Right renal pelvis (tissue), 4 donors: ENCODE data around the gene ZBTB40. TPM values are rescaled to one million over a fixed set of nuclear protein-coding genes. Genes with fewer than 3 reads are reported as not detected.

Experiments used
- DNase-seq, 4 donors: peaks; one replicate each; pipeline ENCODE4 v3.0.0-alpha.2; 2013; ENCODE audit warnings: low read depth in 4 of 4, low spot score in 3 of 4, missing footprints in 1 of 4
- polyA plus RNA-seq, 4 donors: library from polyadenylated mRNA; unstranded; fragments of 120-200 nt; gene quantifications; one replicate each; pipeline ENCODE4 v1.2.1, GENCODE V29; 2013; ENCODE audit not compliant: insufficient read length in 4 of 4

ZBTB40 gene
- polyA plus RNA-seq, 4 donors = 17.2 to 21.5 (median 20.4) TPM

GRCh38 chr1:22502202-22502601 is 50.6 kb downstream of the ZBTB40 start:
- no peak for DNase-seq

- DNase-seq = no peak
Observed at GRCh38 chr1:22503721-22504410, 52.2 kb downstream of the ZBTB40 start.

GRCh38 chr1:22506130-22506692 is 54.6 kb downstream of the ZBTB40 start:
- DNase-seq = no peak

- no peak for DNase-seq
Observed at GRCh38 chr1:22507587-22507986, 55.9 kb downstream of the ZBTB40 start.

GRCh38 chr1:22508329-22508728 is 56.7 kb downstream of the ZBTB40 start:
- no peak for DNase-seq

- no peak for DNase-seq
Observed at GRCh38 chr1:22508991-22509390, 57.3 kb downstream of the ZBTB40 start.

- no peak for DNase-seq
Observed at GRCh38 chr1:22509815-22510214, 58.2 kb downstream of the ZBTB40 start.

- DNase-seq = no peak
Observed at GRCh38 chr1:22512873-22513272, 61.2 kb downstream of the ZBTB40 start.

- no peak for DNase-seq
Observed at GRCh38 chr1:22516906-22517571, 65.4 kb downstream of the ZBTB40 start.

GRCh38 chr1:22517956-22518355 is 66.3 kb downstream of the ZBTB40 start:
- DNase-seq = no peak

GRCh38 chr1:22518379-22518778 is 66.7 kb downstream of the ZBTB40 start:
- no peak for DNase-seq

- no peak for DNase-seq
Observed at GRCh38 chr1:22520871-22521270, 69.2 kb downstream of the ZBTB40 start.

GRCh38 chr1:22521692-22522091 is 70.0 kb downstream of the ZBTB40 start:
- DNase-seq = no peak

GRCh38 chr1:22522221-22522743 is 70.6 kb downstream of the ZBTB40 start:
- no peak for DNase-seq

GRCh38 chr1:22524481-22524880 is 72.8 kb downstream of the ZBTB40 start:
- DNase-seq = no peak

GRCh38 chr1:22525211-22525610 is 73.6 kb downstream of the ZBTB40 start:
- no peak for DNase-seq

GRCh38 chr1:22525646-22526045 is 74.0 kb downstream of the ZBTB40 start:
- no peak for DNase-seq

GRCh38 chr1:22526098-22526497 is 74.4 kb downstream of the ZBTB40 start:
- DNase-seq = no peak

- DNase-seq = no peak
Observed at GRCh38 chr1:22526677-22527076, 75.0 kb downstream of the ZBTB40 start.

- no peak for DNase-seq
Observed at GRCh38 chr1:22527122-22527521, 75.5 kb downstream of the ZBTB40 start.

- DNase-seq = peak in 1 of 4 donors; percentile 21
Observed at GRCh38 chr1:22527555-22528296, 76.1 kb downstream of the ZBTB40 start.
